ENCODE data around the gene COMMD6. TPM values are rescaled to one million over a fixed set of nuclear protein-coding genes. Genes with fewer than 3 reads are reported as not detected.

The COMMD6 gene
- total RNA-seq, 1 experiment from 2014 or later, result 131 TPM

DNA sequence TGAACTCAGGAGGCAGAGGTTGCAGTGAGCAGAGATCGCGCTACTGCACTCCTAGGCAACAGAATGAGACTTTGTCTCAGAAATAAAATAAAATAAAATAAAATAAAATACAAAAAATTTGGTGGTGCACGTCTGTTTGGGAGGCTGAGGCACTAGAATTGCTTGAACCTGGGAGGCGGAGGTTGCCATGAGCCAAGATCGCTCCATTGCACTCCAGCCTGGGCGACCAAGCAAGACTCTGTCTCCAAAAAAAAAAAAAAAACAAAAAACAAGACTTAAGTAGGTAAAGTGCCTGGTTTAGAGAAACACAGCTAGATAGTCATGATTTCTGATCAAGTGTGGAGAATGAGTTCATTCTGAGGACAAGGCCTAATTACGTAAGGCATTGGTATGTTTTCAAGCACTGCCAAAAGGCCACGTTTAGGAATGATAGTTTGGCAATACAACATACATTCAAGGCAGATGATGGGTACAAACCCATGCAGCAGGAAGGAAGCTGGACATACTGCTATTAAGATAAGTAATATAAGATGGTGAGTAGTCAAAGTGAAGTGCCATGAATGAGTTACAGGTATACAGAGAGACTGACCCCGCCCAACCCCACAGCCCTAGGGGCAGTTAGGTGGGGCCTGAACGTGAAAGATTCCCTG, 7.2 kb upstream of the COMMD6 start:
- Histone ChIP-seq H3K4me2 (ENCODE audit: insufficient read depth, insufficient read length, low read length) (no peak overlapping the region), H3K23me2 (ENCODE audit: insufficient read length, low read depth, low read length, poor library complexity, severe bottlenecking) (no peaks in the 10 kb centered on the region), H3T11ph (ENCODE audit: low read length) (no peak overlapping the region), H2BK12ac (ENCODE audit: insufficient read length, low read depth, low read length) (no peak overlapping the region), H3K9me3 (ENCODE audit: control insufficient read depth, low read depth, low read length) (no peaks in the 10 kb centered on the region), H2BK120ac (ENCODE audit: low read depth, low read length, poor library complexity, severe bottlenecking) (no peak overlapping the region), H3K27me3 (ENCODE audit: insufficient read depth, low read length) (no peaks in the 10 kb centered on the region), H3K79me2 (ENCODE audit: insufficient read depth, low read length) (no peaks in the 10 kb centered on the region), H2BK20ac (ENCODE audit: low read depth, low read length, poor library complexity, severe bottlenecking) (no peak overlapping the region), H3K79me1 (ENCODE audit: insufficient read depth, low read depth, low read length, poor library complexity, severe bottlenecking) (no peaks in the 10 kb centered on the region), H4K8ac (replicated peaks; ENCODE audit: insufficient read length, low read depth, low read length) (no peak overlapping the region), H4K20me1 (ENCODE audit: control insufficient read depth, insufficient read depth, insufficient read length) (no peaks in the 10 kb centered on the region), H3K56ac (ENCODE audit: insufficient read length, low read depth, low read length) (no peak overlapping the region), H4K91ac (ENCODE audit: insufficient read length, low read depth, low read length) (no peak overlapping the region), H4K5ac (ENCODE audit: insufficient read length, low read depth, low read length) (no peak overlapping the region), H3K14ac (ENCODE audit: insufficient read depth, low read length) (no peak overlapping the region), H2AK5ac (ENCODE audit: insufficient read length, low read length) (no peak overlapping the region), H3K4me1 (ENCODE audit: insufficient read depth, low read length) (no peaks in the 10 kb centered on the region), H3K4ac (ENCODE audit: low read depth, low read length) (no peak overlapping the region), H3K27ac (ENCODE audit: insufficient read length, low read depth, low read length) (no peak overlapping the region), H3K18ac (ENCODE audit: insufficient read length, low read depth, low read length) (no peak overlapping the region), H2BK5ac (ENCODE audit: insufficient read length, low read length) (no peak overlapping the region), H2AFZ (ENCODE audit: low read length) (no peak overlapping the region), H2BK15ac (ENCODE audit: low read depth, low read length) (no peak overlapping the region), H3K9ac (ENCODE audit: extremely low read depth, insufficient read length, low read length) (no peak overlapping the region), H3K23ac (ENCODE audit: insufficient read length, low read depth, low read length) (no peak overlapping the region)
- Mint-ChIP-seq H3K36me3 (ENCODE audit: insufficient read depth in 1 of 3, low read depth in 3 of 3) (no peaks in the 10 kb centered on the region), H3K9me3 (no peaks in the 10 kb centered on the region), H3K4me1 (peaks cover 6 to 7% of the 10 kb centered on the region in 2 experiments), H3K27me3 (ENCODE audit: low read depth) (peaks cover 8% of the 10 kb centered on the region), H3K27ac (no peak overlapping the region), H3K4me3 (no peak overlapping the region)
- WGBS (ENCODE audit: extremely low coverage, insufficient read length, low lambda C conversion rate), result no CpG with 5 or more reads among the region's 10 CpGs
- TF ChIP-seq, protein P1, sequence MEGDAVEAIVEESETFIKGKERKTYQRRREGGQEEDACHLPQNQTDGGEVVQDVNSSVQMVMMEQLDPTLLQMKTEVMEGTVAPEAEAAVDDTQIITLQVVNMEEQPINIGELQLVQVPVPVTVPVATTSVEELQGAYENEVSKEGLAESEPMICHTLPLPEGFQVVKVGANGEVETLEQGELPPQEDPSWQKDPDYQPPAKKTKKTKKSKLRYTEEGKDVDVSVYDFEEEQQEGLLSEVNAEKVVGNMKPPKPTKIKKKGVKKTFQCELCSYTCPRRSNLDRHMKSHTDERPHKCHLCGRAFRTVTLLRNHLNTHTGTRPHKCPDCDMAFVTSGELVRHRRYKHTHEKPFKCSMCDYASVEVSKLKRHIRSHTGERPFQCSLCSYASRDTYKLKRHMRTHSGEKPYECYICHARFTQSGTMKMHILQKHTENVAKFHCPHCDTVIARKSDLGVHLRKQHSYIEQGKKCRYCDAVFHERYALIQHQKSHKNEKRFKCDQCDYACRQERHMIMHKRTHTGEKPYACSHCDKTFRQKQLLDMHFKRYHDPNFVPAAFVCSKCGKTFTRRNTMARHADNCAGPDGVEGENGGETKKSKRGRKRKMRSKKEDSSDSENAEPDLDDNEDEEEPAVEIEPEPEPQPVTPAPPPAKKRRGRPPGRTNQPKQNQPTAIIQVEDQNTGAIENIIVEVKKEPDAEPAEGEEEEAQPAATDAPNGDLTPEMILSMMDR (conservative IDR thresholded peaks at IDR 0.05), result no peak
- DNase-seq, result no peak

All from H9 (cell line).